Colonic mucosa (tissue), 4 donors: Measurements from ENCODE around the gene ATP10D. TPM values are rescaled to one million over a fixed set of nuclear protein-coding genes. Genes with fewer than 3 reads are reported as not detected.
"Not testable (repeated sequence)": the region's sequence is repeated elsewhere in the genome, so short reads cannot be mapped to it uniquely, and the experiment has no call there.

ENCODE experiments used
- DNase-seq: peaks from one replicate; pipeline ENCODE4 v3.0.0-alpha.2; 2020
- H3K27ac ChIP-seq: fragments of 200-600 bp; one replicate; pipeline ENCODE4 v1.8.0; 2021
- H3K27me3 ChIP-seq: fragments of 200-600 bp; one replicate; pipeline ENCODE4 v1.8.0; 2021
- H3K36me3 ChIP-seq: fragments of 200-600 bp; one replicate; pipeline ENCODE4 v1.8.0; 2021
- H3K4me1 ChIP-seq: fragments of 200-600 bp; one replicate; pipeline ENCODE4 v1.8.0; 2021; ENCODE audit warnings: mild to moderate bottlenecking
- H3K4me3 ChIP-seq: fragments of 200-600 bp; one replicate; pipeline ENCODE4 v1.8.0; 2021
- H3K9ac ChIP-seq, 2 donors: one replicate each; pipeline ENCODE4 v1.7.0; 2013; ENCODE audit warnings: control low read depth in 2 of 2, low read depth in 2 of 2, low read length in 2 of 2
- H3K9me3 ChIP-seq: fragments of 200-600 bp; one replicate; pipeline ENCODE4 v1.8.0; 2021
- CTCF ChIP-seq: fragments of 200-600 bp; IDR thresholded peaks from one replicate; pipeline ENCODE4 v1.8.0; 2022; ENCODE audit warnings: antibody characterized with exemption, mild to moderate bottlenecking
- intact Hi-C: fragments of 100-400 bp; cut with DNase I; formaldehyde crosslinking; loops from one replicate; pipeline ENCODE4 v1.14.1; 2022
- total RNA-seq, 2 donors: library from RNA; stranded (reverse); fragmentation: NEBNext Ultra II Directional in 1 of 2; extraction: Animal tissue kit (Norgen Biotek cat#: 25700) in 1 of 2; gene quantifications; one replicate each; pipeline ENCODE4 v1.2.1, GENCODE V29; 2021
- donor health status: healthy.
- donor health status: DM: no; HTN: no; CAD: no.
- donor health status: DM: no; HTN: no; CAD: no.

The ATP10D gene
- total RNA-seq, 2 donors from 2014 or later, result 8.6 to 11.3 TPM

- no peaks in the 10 kb centered on the region for H3K9me3 ChIP-seq
- no peak overlapping the region for H3K27ac ChIP-seq
- H3K27me3 ChIP-seq, result no peaks in the 10 kb centered on the region
- H3K4me1 ChIP-seq, result no peaks in the 10 kb centered on the region
- H3K4me3 ChIP-seq, result no peak overlapping the region
- H3K9ac ChIP-seq, result no peak overlapping the region
- intact Hi-C loops, result no loop called here
- no peak for TF ChIP-seq CTCF
- no peaks in the 10 kb centered on the region for H3K36me3 ChIP-seq
- DNase-seq, result no peak
These were observed 28.4 kb downstream of the ATP10D start for GRCh38 chr4:47513461-47513860.

- no peaks in the 10 kb centered on the region for H3K27me3 ChIP-seq
- H3K9ac ChIP-seq, result no peak overlapping the region
- H3K4me1 ChIP-seq, result no peaks in the 10 kb centered on the region
- intact Hi-C loops, result no loop called here
- H3K36me3 ChIP-seq, result no peaks in the 10 kb centered on the region
- H3K9me3 ChIP-seq, result no peaks in the 10 kb centered on the region
- no peak for DNase-seq
- no peak overlapping the region for H3K27ac ChIP-seq
- no peak overlapping the region for H3K4me3 ChIP-seq
- no peak for TF ChIP-seq CTCF
These were observed 34.3 kb downstream of the ATP10D start for GRCh38 chr4:47519239-47519883.

- Histone ChIP-seq H3K27me3 (no peaks in the 10 kb centered on the region), H3K27ac (no peak overlapping the region), H3K36me3 (no peaks in the 10 kb centered on the region), H3K9ac (no peak overlapping the region), H3K9me3 (no peaks in the 10 kb centered on the region), H3K4me3 (no peak overlapping the region), H3K4me1 (no peaks in the 10 kb centered on the region)
- TF ChIP-seq CTCF, result no peak
- DNase-seq, result no peak
- intact Hi-C loops, result no loop called here
These were observed 40.2 kb downstream of the ATP10D start for GRCh38 chr4:47525154-47525819.

GRCh38 chr4:47526281-47526680 is 41.2 kb downstream of the ATP10D start:
- intact Hi-C loops, result no loop called here
- no peak for TF ChIP-seq CTCF
- no peak overlapping the region for H3K27ac ChIP-seq
- H3K9me3 ChIP-seq, result no peaks in the 10 kb centered on the region
- H3K4me3 ChIP-seq, result no peak overlapping the region
- H3K4me1 ChIP-seq, result no peaks in the 10 kb centered on the region
- H3K36me3 ChIP-seq, result no peaks in the 10 kb centered on the region
- H3K9ac ChIP-seq, result no peak overlapping the region
- no peak for DNase-seq
- H3K27me3 ChIP-seq, result no peaks in the 10 kb centered on the region

GRCh38 chr4:47528646-47529045 is 43.6 kb downstream of the ATP10D start:
- H3K4me1 ChIP-seq, H3K27me3 ChIP-seq, DNase-seq, H3K4me3 ChIP-seq, intact Hi-C loops, H3K27ac ChIP-seq, H3K36me3 ChIP-seq, H3K9ac ChIP-seq, H3K9me3 ChIP-seq: not testable (repeated sequence)

GRCh38 chr4:47530801-47531200 is 45.7 kb downstream of the ATP10D start:
- Histone ChIP-seq H3K4me1 (no peaks in the 10 kb centered on the region), H3K27ac (no peak overlapping the region), H3K36me3 (no peaks in the 10 kb centered on the region), H3K9me3 (no peaks in the 10 kb centered on the region), H3K4me3 (no peak overlapping the region), H3K27me3 (no peaks in the 10 kb centered on the region), H3K9ac (no peak overlapping the region)
- intact Hi-C loops, result no loop called here
- no peak for DNase-seq
- no peak for TF ChIP-seq CTCF
